DMS114 treated with DMSO at 0.1 percent for 48 hours (cell line): Measurements from ENCODE around the gene ANKRD40.
A peak's percentile ranks its signal among the peaks of the same experiment; 100 is the strongest.
"Not testable (repeated sequence)": the region's sequence is repeated elsewhere in the genome, so short reads cannot be mapped to it uniquely, and the experiment has no call there.

Experiments
- DNase-seq: peaks from one replicate; lab custom pipeline; 2025; ENCODE audit not compliant: unreplicated experiment; lab: John Stamatoyannopoulos, UW

The ANKRD40 gene

GRCh38 chr17:50707289-50708049 lies at the start of gene ANKRD40:
TSS of gene ANKRD40 (minus strand) at chr17:50707914. CDS start at chr17:50707654, 260 bp downstream.
- peak; percentile 50 for DNase-seq

- DNase-seq, result no peak
Measured at GRCh38 chr17:50754521-50754920, 46.8 kb upstream of the ANKRD40 start.

GRCh38 chr17:50749245-50749644 lies 41.5 kb upstream of the ANKRD40 start:
- no peak for DNase-seq

- DNase-seq, result no peak
Measured at GRCh38 chr17:50745631-50746030, 37.9 kb upstream of the ANKRD40 start.

- no peak for DNase-seq
Measured at GRCh38 chr17:50739098-50739497, 31.4 kb upstream of the ANKRD40 start.

GRCh38 chr17:50737118-50737698 lies 29.5 kb upstream of the ANKRD40 start:
- DNase-seq, result no peak

- no peak for DNase-seq
Measured at GRCh38 chr17:50735287-50735686, 27.6 kb upstream of the ANKRD40 start.

- DNase-seq, result no peak
Measured at GRCh38 chr17:50731575-50732460, 24.1 kb upstream of the ANKRD40 start.

GRCh38 chr17:50728881-50729765 lies 21.4 kb upstream of the ANKRD40 start:
- no peak for DNase-seq

- no peak for DNase-seq
Measured at GRCh38 chr17:50728112-50728429, 20.4 kb upstream of the ANKRD40 start.

- DNase-seq, result no peak
Measured at GRCh38 chr17:50725769-50726655, 18.3 kb upstream of the ANKRD40 start.

- not testable (repeated sequence) for DNase-seq
Measured at GRCh38 chr17:50724622-50725021, 16.9 kb upstream of the ANKRD40 start.

- DNase-seq, result no peak
Measured at GRCh38 chr17:50722746-50723145, 15.0 kb upstream of the ANKRD40 start.

GRCh38 chr17:50721194-50722010 lies 13.7 kb upstream of the ANKRD40 start:
- peak; percentile 12 for DNase-seq

- DNase-seq, result no peak
Measured at GRCh38 chr17:50719924-50720794, 12.4 kb upstream of the ANKRD40 start.

GRCh38 chr17:50719144-50719923 lies 11.6 kb upstream of the ANKRD40 start, which contains the start of gene LUC7L3:
TSS of gene LUC7L3 (plus strand) at chr17:50719603. CDS start at chr17:50719733, 130 bp downstream.
- DNase-seq, result peak; percentile 81

GRCh38 chr17:50715471-50715870 lies 7.8 kb upstream of the ANKRD40 start:
- DNase-seq, result no peak
